ENCODE results near the gene ZNF358.

The ZNF358 gene
- total RNA-seq, result 0.56 reads per million

- DNase-seq, result no peak
These were observed at the start of gene ZNF358 for GRCh38 chr19:7515645-7516151. Gene ZNF358, plus strand, starts transcription at chr19:7516103. Its CDS starts 3,140 bp downstream, at chr19:7519243.

GRCh38 chr19:7467009-7467989, 48.6 kb upstream of the ZNF358 start:
- DNase-seq, result no peak

GRCh38 chr19:7468840-7469239, 47.1 kb upstream of the ZNF358 start:
- no peak for DNase-seq

DNA sequence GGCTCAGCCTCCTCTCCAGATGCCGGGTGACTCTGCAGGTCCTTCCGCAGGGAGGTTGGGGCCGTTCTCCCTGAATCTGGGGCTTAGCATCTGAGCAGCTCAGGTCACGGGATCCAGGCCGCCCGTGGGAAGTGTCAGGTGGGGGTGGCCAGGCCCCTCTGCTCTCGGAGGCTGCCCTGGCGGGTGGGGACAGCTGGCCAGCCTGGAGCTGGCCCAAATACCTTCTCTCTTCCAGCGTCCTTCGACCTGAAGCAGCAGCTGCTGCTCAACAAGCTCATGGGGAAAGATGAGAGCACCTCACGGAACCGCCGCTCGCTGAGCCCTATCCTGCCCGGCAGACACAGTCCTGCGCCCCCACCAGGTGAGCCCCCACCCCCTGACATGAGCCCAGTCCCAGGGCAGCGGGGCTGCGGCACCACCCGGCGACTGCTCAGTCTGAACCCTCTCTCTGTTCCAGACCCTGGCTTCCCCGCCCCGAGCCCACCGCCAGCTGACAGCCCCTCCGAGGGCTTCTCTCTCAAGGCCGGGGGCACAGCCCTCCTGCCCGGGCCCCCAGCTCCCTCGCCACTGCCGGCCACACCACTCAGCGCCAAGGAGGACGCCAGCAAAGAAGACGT, 46.1 kb upstream of the ZNF358 start:
- DNase-seq, result no peak

- no peak for DNase-seq
These were observed 45.2 kb upstream of the ZNF358 start for GRCh38 chr19:7470540-7471305.

DNA sequence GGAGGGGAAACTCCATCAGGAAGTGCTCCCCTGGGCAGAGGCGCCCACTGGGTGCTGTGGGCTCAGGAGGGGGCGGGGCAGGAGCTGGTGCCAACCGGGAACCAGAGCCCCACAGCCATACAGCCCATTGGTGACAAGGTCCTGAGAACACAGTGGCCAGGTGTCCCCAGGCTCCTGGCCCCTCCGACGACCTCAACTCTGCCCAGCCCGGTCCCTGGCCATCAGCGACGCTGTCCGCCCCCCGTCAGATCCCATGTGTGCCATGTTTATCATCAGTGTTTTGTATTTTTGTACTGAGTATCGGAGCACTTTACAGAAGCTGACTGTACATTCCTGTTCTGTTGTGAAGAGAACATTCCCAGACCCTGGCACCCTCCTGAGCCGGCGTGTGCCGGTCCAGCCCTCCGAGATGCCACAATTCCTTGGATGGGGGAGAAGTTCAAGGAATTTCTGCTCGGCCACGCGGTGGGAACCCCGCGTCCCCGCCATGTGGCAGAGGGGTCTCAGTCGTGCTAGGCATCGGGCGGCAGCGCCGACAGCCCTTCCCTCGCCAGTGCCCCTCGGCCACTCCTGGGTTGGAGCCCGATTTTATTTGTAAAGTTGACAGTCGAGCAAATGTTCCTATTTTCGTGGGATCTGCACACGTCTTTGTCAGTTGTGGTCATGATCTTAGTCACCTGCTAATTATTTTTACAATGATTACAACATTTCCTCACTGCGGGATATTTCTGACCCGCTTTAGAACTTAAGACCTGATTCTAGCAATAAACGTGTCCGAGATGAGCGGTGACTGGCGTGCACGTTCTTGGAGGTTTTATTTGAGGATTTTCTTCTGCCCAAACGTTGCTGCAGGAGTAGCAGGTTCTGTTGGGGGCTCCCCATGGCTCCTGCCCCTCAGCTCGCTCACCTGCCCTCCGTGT, 43.9 kb upstream of the ZNF358 start:
- no peak for DNase-seq

DNA sequence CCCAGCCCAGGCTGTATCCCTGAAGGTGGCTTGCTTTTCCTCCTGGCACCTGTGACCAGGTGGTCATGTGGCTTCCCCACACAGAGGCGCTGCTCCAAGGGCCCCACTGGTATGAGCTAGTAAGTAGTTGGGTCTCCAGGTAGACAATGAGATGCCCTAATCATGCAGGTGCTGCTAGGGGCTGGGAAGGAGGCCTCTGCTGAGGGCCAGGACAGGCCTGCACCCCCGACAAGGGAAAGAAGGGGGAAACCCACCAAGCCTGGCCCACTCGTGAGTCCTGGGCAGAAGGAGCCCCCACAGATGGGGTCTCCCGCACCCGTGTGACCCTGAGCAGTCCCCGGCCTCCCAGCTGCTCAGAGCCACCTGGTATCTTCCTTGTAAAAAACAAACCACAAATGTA, 40.2 kb upstream of the ZNF358 start:
- DNase-seq, result no peak

DNA sequence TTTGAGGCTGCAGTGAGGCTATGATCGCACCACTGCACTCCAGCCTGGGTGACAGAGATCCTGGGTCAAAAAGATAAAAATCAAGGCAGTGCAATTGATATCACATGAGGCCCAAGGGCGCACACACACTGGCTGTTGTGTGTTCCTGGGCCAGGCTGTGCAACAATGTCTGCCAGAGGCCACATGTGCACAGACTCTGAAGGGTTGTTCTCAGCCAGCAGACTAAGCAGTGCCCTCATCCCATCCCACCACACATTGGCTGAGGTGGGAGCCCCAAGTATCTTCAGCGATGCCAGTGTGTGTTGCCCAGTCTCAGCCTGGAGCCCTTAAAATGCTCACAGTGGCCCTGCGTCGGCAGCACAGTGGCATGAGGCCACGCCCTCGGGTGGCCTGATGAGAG, 39.7 kb upstream of the ZNF358 start:
- no peak for DNase-seq

GRCh38 chr19:7476777-7477494, 39.0 kb upstream of the ZNF358 start:
- no peak for DNase-seq

GRCh38 chr19:7477758-7478157, 38.1 kb upstream of the ZNF358 start:
- no peak for DNase-seq

DNA sequence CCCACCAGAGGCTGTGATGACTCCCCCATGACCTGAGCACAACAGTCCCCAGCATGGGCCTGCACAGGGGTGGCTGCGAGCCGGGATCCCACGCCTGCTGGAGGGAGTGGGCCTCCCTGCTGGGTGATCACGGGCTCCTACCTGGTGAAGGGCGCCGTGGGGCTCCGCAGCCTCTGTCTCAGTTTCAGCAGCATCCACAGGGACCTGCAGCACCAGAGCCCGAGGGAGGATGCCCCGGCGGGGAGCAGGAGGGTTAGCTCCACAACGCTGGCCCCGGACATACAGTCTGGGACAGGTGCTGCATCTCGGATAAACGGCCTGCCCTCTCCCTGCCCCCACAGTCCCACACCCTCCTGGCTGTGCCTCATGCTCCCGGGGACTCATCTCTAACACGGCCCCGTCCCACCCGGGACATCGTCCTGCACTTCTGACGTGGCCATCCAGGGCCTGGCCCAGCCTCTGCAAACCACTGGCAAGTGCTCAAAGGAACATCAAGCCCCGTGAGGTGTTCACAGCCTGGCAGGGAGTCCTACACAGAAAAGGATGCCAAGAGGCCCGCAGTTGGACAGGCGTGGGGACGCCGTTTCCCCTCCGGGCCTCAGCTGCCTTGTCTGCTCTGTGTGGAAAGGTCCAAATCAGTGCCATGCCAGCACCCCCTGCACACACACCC, 37.6 kb upstream of the ZNF358 start:
- DNase-seq, result no peak

DNA sequence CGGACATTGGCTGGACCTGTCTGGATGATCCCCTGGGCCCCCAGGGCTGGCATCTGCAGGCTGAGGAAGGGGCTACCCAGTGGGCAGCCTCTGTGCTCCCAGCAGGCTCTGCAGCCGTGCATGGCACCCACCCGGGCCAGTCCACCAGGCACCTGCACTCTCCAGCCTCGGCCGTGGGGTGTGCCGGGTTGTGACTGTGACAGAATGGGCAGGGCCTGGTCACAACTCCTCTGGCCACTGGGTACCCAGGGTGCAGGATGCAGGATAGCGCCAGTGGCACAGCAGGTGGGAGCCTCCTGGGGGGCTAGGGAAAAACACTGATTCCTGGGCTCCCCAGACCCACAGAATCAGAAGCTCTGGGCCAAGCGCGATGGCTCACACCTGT, 37.1 kb upstream of the ZNF358 start:
- no peak for DNase-seq

DNA sequence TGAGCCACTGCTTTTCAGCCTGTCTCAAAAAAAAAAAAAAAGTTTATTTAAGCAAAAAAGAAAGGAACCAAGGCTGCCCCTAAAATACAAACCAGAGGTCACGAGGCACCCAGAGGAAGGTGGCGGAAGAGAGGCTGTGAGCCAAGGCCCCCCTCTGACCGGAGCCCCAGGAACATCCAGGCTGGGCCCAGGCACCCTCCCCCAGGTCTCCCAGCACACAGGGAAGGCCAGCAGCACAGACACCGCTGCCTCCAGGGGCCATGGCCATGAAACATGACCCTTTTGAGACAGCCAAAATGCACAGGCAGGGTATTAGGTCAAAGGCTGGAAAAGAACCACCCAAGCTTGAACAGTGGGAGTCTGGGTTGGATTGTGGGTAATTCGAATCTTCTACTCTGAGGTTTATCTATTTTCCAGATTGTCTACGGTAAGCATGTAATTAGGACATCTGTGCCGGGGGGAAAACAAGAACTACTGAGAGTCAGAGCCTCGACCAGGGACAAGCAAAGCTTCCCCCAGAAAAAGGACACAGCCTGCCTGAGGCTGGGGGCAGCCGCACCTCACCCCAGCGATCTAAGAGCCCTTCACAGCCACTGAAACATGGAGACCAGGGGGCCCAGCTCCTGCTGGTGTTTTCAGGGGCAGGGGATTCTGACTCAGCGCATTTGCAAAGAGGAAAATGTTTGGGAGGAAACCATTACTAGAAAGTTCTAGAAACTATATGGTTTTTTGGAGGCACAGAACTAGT, 35.5 kb upstream of the ZNF358 start:
- DNase-seq, result no peak

DNA sequence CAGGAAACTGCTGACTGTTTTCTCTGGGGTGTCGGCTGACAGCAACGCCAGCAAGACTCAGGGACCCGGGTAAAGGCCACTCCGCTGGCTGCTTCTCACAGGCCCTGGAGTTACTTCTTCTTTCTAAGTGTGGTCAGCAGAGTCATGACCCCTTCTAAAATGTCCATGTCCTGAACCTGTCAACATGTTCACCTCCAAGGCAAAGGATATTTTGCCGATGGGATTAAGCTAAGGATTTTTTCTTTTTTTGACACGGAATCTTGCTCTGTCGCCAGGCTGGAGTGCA, 35.0 kb upstream of the ZNF358 start:
- no peak for DNase-seq

GRCh38 chr19:7482584-7483439, 33.1 kb upstream of the ZNF358 start:
- no peak for DNase-seq

DNA sequence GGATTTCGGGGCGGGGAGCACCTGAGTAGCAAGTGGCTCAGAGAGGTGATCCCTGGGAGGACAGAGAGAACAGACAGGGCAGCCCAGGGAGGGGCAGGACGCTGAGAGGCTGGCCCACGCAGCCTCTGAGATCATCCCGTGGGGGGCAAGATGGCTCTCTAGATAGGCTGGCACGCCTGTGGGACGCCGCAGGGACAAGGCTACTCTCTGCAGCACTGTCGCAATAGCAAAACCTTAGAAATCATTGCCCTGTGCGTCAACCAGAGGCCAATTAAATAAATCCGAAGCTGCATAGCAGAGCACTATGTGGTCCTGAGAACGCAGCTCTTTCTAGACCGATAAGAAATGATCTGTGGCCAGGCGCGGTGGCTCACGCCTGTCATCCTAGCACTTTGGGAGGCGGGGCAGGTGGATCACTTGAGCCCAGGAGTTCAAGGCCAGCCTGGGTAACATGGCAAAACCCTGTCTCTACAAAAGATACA, 32.1 kb upstream of the ZNF358 start:
- no peak for DNase-seq

- DNase-seq, result no peak
These were observed 29.0 kb upstream of the ZNF358 start for GRCh38 chr19:7486923-7487322.

DNA sequence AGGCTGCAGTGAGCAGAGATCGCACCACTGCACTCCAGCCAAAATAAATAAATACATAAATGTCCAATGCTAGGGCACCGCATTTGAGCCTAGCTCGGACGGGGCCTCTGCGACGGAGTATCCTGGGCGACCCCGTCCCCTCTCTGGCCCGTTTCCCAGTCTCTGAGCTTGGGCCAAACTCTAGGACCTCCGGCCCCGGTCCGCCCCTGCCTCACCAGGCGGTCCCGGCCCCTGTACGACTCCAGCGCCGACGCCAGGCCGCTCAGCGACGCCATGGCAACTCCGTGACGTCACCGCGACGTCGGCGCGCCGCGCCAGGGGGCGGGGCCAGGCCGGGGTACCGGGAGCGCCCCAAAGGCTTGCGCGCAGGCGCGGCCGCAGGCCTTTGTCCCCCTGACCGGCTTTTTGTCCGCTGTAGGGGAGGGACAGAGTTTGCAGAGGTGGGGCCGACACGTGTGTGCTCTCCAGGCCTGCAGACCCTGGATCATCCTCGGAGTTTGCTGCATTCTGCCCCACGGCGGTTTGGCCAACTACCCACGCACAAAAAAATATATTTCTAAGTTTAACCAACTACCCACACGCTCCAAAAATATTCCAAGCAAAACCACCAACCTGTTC, 27.1 kb upstream of the ZNF358 start, which contains the start of gene PEX11G:
TSS of gene PEX11G (minus strand) at position 300 of the 618 bp plus-strand sequence. CDS start at position 275, 25 bp downstream.
- peak; percentile 85 for DNase-seq
